ENCODE results near the gene DNER.
A peak's percentile ranks its signal among the peaks of the same experiment; 100 is the strongest.

The DNER gene

DNA sequence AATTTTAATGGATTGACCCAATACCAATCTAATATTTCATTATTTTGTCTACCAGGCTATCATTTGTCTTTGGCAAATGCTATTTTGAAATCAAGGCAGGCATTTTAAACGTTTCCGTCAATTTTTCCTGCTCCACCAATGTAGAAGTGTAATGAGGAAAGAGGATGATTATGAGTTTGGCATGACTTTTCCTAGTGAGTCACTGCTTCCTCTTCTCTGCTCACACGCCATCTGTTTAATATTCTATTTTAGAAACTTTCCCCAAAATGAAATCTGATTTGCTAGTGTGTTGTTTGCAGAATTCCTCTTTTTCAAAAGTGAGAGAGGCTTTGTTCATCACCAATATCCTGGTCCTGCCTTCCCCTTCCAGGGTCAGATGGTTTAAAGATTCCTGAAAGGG is 400.8 kb downstream of the DNER start:
- peak; percentile 1 for DNase-seq
